RWPE2 (cell line): ENCODE data around the gene SMC4.

Source experiments
- ATAC-seq: fragments of 200-7000 bp; cut with Tn5 transposase; 3 replicates; pipeline ENCODE4 v1.9.1; 2021; ENCODE audit warnings: low read depth
- DNase-seq: peaks from one replicate; pipeline ENCODE4 v3.0.0-alpha.2; 2020; ENCODE audit warnings: low spot score
- H3K27ac ChIP-seq: fragments of 450-650 bp; 2 replicates; pipeline ENCODE4 v1.5.1; 2017; ENCODE audit warnings: mild to moderate bottlenecking; ENCODE audit not compliant: poor library complexity, severe bottlenecking
- H3K27me3 ChIP-seq: fragments of 250-450 bp; sonication (Bioruptor Pico); 2 replicates; pipeline ENCODE4 v1.5.1; 2021; ENCODE audit warnings: mild to moderate bottlenecking, moderate library complexity; ENCODE audit not compliant: insufficient read depth, poor library complexity, severe bottlenecking
- H3K36me3 ChIP-seq: fragments of 250-450 bp; sonication (Bioruptor Pico); 2 replicates; pipeline ENCODE4 v1.5.1; 2020; ENCODE audit warnings: low read depth, mild to moderate bottlenecking, moderate library complexity
- H3K4me1 ChIP-seq: fragments of 250-450 bp; sonication (Bioruptor Pico); 2 replicates; pipeline ENCODE4 v1.5.1; 2021; ENCODE audit warnings: mild to moderate bottlenecking, moderate library complexity; ENCODE audit not compliant: insufficient read depth, poor library complexity, severe bottlenecking
- H3K4me3 ChIP-seq: fragments of 250-450 bp; sonication (Bioruptor Pico); 2 replicates; pipeline ENCODE4 v1.5.1; 2021; ENCODE audit warnings: mild to moderate bottlenecking, moderate library complexity; ENCODE audit not compliant: severe bottlenecking
- H3K9me3 ChIP-seq: fragments of 250-450 bp; sonication (Bioruptor Pico); 2 replicates; pipeline ENCODE4 v1.5.1; 2021; ENCODE audit warnings: mild to moderate bottlenecking, moderate library complexity; ENCODE audit not compliant: severe bottlenecking
- CTCF ChIP-seq: fragments of 450-650 bp; IDR thresholded peaks from one replicate; pipeline ENCODE4 v1.5.1; 2017; ENCODE audit warnings: mild to moderate bottlenecking, moderate library complexity; ENCODE audit not compliant: poor library complexity, severe bottlenecking

Gene SMC4

GRCh38 chr3:160482796-160483195, 83.3 kb downstream of the SMC4 start:
- Histone ChIP-seq H3K9me3 (no peaks in the 10 kb centered on the region), H3K27me3 (no peaks in the 10 kb centered on the region), H3K4me3 (no peak overlapping the region), H3K27ac (no peak overlapping the region), H3K4me1 (no peaks in the 10 kb centered on the region), H3K36me3 (no peaks in the 10 kb centered on the region)
- ATAC-seq, result no peak
- no peak for TF ChIP-seq CTCF
- DNase-seq, result no peak
